Tongue (tissue), 2 donors: ENCODE data around the gene KEAP1. TPM values are rescaled to one million over a fixed set of nuclear protein-coding genes. Genes with fewer than 3 reads are reported as not detected.
"Not testable (repeated sequence)": the region's sequence is repeated elsewhere in the genome, so short reads cannot be mapped to it uniquely, and the experiment has no call there.

Source experiments
- DNase-seq: peaks from one replicate; pipeline ENCODE4 v3.0.0-alpha.2; 2015
- total RNA-seq: library from RNA; depleted of rRNA; stranded (reverse); fragments of >200 nt; gene quantifications from one replicate; pipeline ENCODE4 v1.2.3, GENCODE V29; 2014

The KEAP1 gene
- total RNA-seq, 1 donor from 2014 or later: 67.5 TPM

- DNase-seq: no peak
Measured at GRCh38 chr19:10497371-10497770, 5.8 kb downstream of the KEAP1 start.

GRCh38 chr19:10491472-10492047 lies 11.6 kb downstream of the KEAP1 start:
- no peak for DNase-seq

- DNase-seq: no peak
Measured at GRCh38 chr19:10486551-10486950, 16.6 kb downstream of the KEAP1 start.

GRCh38 chr19:10478903-10479384 lies 24.2 kb downstream of the KEAP1 start:
- peak; percentile 93 for DNase-seq

GRCh38 chr19:10478476-10478875 lies 24.7 kb downstream of the KEAP1 start:
- DNase-seq: no peak

GRCh38 chr19:10474962-10475451 lies 28.1 kb downstream of the KEAP1 start:
- DNase-seq: no peak

- no peak for DNase-seq
Measured at GRCh38 chr19:10473192-10473591, 30.0 kb downstream of the KEAP1 start.

- DNase-seq: peak; percentile 35
Measured at GRCh38 chr19:10471909-10472308, 31.2 kb downstream of the KEAP1 start.

GRCh38 chr19:10468133-10468532 lies 35.0 kb downstream of the KEAP1 start:
- DNase-seq: no peak

GRCh38 chr19:10467104-10467706 lies 36.0 kb downstream of the KEAP1 start:
- DNase-seq: no peak

- no peak for DNase-seq
Measured at GRCh38 chr19:10464456-10464855, 38.7 kb downstream of the KEAP1 start.

- no peak for DNase-seq
Measured at GRCh38 chr19:10462557-10462956, 40.6 kb downstream of the KEAP1 start.

- DNase-seq: not testable (repeated sequence)
Measured at GRCh38 chr19:10462042-10462441, 41.1 kb downstream of the KEAP1 start.

GRCh38 chr19:10461047-10461949 lies 41.9 kb downstream of the KEAP1 start:
- DNase-seq: peak; percentile 93

GRCh38 chr19:10460714-10461046 lies 42.5 kb downstream of the KEAP1 start:
- DNase-seq: no peak

- DNase-seq: not testable (repeated sequence)
Measured at GRCh38 chr19:10458733-10459132, 44.4 kb downstream of the KEAP1 start.

GRCh38 chr19:10454267-10454666 lies 48.9 kb downstream of the KEAP1 start:
- peak; percentile 51 for DNase-seq

- no peak for DNase-seq
Measured at GRCh38 chr19:10453852-10454251, 49.3 kb downstream of the KEAP1 start.

- DNase-seq: no peak
Measured at GRCh38 chr19:10452726-10453618, 50.2 kb downstream of the KEAP1 start.

GRCh38 chr19:10450853-10451609 lies 52.1 kb downstream of the KEAP1 start:
- no peak for DNase-seq

GRCh38 chr19:10450191-10450852 lies 52.8 kb downstream of the KEAP1 start:
- DNase-seq: no peak
